NOMO-1 (cell line): Measurements from ENCODE around the gene ATP11A.
A peak's percentile ranks its signal among the peaks of the same experiment; 100 is the strongest.

Source experiments
- DNase-seq, 2 experiments: peaks; one replicate each; lab custom pipeline; 2025; ENCODE audit not compliant: unreplicated experiment in 2 of 2; lab: John Stamatoyannopoulos, UW

ATP11A gene

GRCh38 chr13:112689303-112690245, at the start of gene ATP11A:
Gene ATP11A, plus strand, starts transcription at chr13:112690038. Its CDS starts 379 bp downstream, at chr13:112690417.
- DNase-seq = peak; percentile 69 to 86

DNA sequence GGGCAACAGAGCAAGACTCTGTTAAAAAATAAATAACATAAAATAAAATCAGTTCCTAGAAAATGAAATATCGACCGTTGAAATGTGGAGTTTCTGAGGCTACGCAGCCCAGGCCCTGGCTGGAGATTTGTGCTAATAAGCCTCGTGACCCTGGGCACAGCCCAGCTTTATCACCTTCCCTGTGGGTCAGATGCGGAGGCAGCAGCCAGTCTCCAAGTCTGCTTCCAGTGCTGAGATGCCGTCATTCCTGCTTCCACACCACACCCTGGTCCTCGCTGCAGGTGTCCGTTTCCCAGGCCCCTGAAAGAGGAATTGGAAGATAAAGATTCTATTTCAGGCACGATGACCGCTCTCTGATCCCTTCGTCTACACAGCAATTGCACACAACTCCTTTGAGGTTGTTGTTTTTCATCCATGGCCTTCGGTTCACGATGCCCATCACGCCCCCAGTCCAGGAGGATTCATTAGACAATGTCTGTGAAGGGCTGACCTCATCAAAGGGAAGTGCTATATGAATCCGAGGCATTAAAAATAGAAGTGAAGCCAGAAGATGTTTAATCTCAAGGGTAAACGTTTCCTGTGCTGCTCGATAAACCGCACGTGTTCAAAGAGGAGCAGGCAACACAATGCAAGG, 48.3 kb upstream of the ATP11A start:
- DNase-seq = no peak

- no peak for DNase-seq
Measured at GRCh38 chr13:112642090-112642460, 47.8 kb upstream of the ATP11A start.

GRCh38 chr13:112643759-112644459, 45.9 kb upstream of the ATP11A start:
- DNase-seq = no peak

DNA sequence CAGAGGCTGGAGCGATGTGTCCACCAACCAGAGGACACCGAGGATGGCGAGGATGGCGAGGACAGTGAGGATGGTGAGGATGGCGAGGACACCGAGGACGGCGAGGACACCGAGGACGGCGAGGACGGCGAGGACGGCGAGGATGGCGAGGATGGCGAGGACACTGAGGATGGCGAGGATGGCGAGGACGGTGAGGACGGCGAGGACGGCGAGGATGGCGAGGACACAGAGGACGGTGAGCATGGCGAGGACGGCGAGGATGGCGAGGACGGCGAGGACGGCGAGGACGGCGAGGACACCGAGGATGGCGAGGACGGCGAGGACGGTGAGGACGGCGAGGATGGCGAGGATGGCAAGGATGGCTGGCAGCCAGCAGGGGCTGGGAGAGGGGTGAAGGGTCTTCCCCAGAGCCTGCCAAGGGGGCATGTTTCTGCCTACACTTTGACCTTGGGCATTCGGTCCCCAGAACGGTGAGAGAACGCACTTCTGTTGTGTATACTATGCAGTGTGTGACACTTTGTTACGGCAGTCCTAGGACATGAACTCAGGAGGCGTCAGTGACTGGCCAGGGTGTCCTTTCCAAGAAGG, 44.4 kb upstream of the ATP11A start:
- no peak for DNase-seq

DNA sequence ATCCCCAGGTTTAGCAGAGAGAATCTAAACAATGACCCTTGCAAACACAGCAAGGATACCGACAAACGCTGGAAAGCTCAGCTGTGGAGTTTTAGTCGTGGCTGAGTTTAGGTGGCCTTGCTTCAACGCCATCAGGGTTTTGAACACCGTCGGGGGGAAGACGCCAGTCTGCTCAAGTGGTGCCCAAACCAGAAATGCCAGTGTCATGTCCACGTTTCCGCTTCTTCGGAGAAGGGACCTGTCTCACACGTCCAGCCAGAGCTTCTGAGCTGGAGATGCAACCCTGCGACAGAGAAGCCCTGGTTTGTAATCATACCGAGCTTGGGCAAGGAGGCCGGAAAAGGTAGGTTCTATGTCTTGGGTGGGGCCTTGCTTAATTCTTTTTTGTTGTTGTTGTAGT, 42.6 kb upstream of the ATP11A start:
- DNase-seq = no peak

DNA sequence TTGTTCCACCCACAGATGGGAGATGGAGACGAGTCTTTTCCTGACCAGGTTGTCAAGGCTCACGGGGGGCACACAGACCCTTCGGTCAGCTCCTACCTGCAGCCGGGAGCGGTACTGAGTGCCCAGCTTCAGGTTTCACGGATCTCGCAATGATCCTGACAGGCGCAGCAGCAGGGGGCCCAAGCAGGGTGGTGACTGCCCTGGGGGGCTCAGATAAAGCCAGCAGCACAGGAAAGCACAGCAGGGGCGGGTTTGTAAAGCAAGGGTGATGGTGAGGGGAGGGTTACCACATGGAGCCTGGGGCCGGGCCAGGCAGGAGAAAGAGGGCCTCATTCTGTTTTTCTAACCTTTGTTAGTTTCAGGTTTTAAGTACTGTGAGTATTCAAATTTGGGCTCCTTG, 41.7 kb upstream of the ATP11A start:
- no peak for DNase-seq

GRCh38 chr13:112648966-112649690, 40.7 kb upstream of the ATP11A start:
- no peak for DNase-seq

- DNase-seq = no peak
Measured at GRCh38 chr13:112651311-112651710, 38.5 kb upstream of the ATP11A start.

- no peak for DNase-seq
Measured at GRCh38 chr13:112651750-112652511, 37.9 kb upstream of the ATP11A start.

DNA sequence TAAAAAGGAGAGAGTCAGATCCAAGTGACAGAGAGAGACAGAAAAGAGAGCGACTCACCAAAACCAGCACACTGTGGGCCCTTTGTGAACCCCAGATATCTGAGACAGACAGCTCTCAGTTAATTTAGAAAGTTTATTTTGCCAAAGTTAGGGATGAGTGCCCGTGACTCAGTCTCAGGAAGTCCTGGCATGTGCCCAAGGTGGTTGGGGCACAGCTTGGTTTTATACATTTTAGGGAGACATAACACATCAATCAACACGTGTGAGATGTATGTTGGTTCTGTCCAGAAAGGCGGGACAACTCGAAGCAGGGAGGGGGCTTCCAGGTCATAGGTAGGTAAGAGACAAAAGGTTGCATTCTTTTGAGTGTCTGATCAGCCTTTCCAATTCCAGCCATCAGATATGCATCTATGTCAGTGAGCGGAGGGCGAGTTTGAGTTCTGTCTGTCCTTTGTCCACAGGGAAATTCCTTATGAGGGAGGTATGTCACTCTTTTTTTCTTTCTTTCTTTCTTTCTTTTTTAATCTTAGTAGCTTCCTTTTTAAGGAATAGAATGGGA, 37.2 kb upstream of the ATP11A start:
- DNase-seq = no peak

- no peak for DNase-seq
Measured at GRCh38 chr13:112653071-112653470, 36.8 kb upstream of the ATP11A start.

DNA sequence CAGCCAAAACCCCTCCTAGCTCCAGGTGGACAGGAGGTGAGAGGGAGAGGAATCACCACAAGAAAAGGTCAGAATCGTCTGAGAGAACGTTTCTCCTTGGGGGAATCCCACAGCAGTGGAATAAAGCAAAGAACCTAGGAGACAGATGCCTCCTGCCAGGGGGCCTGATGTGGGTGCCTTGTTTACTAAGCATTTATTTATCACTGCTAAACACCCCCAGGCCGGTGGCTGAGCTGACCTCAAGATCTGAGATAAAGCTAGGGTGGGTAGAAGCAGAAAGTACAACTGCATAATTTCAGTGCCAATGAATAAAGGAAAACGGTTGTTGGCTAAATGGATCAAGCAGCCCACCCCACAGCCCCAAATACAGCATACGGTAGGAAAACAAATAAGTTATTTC, 33.9 kb upstream of the ATP11A start:
- DNase-seq = no peak

DNA sequence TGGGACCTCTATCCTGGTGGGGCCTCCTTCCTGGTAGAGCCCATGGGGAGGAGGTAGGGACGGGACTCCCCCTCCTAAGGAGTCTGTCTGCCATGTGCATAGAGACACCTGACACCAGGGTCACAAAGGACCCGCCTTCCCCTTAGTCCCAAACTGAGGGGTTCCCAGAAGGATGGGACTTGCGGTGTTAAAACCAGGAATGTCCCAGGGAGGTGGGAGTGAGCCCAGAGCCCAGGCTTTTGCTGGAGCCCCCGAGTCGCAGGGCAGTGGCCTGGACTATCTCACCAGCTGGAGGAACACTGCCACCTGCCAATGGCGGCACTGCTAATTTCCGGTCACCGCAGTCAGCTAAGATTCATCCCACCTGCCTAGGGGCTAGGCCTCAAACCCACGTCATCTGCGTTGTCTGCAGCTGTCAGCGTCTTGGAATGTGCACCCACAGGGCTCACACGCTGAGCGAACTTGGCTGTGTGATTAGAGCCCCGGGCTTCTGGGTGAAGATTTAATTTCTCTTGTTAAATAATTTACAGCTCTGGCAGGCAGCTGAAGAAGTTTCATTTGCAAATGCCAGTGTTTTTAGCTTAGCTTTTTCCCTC, 31.9 kb upstream of the ATP11A start:
- DNase-seq = no peak

- no peak for DNase-seq
Measured at GRCh38 chr13:112658808-112659207, 31.0 kb upstream of the ATP11A start.

- no peak for DNase-seq
Measured at GRCh38 chr13:112661291-112661690, 28.5 kb upstream of the ATP11A start.

DNA sequence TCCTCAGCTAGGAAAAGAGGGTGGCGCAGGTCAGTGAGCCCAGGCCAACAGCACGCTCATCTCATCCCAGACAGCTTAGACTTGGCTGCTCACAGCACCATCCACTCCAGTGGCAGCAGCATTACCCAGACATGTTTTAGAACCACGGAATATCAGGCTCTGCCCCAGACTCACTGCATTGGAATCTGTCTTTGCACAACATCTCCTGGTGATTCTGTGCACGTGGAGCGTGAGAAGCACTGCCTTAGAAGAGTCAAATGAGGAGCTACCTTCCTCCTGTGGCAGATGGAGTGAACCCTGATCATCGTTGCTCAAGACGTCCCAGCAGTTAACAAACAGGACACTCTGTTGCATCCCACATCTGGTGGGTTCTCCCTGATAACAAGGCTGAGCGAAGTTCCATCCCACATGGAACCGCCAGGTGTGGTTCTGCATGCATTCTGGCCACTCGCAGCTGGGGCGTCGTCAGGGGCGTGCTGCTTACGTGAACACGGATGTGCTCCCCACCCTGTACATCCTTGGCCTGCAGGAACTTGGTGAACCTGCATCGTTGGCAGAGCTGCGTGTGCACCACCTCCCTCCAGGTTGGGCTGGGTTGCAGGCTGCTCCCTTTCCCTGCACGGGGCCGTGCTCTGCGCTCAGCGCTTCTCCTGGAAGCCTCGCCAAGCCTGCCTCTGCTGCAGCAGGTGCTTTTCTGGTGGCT, 25.2 kb upstream of the ATP11A start:
- DNase-seq = no peak

DNA sequence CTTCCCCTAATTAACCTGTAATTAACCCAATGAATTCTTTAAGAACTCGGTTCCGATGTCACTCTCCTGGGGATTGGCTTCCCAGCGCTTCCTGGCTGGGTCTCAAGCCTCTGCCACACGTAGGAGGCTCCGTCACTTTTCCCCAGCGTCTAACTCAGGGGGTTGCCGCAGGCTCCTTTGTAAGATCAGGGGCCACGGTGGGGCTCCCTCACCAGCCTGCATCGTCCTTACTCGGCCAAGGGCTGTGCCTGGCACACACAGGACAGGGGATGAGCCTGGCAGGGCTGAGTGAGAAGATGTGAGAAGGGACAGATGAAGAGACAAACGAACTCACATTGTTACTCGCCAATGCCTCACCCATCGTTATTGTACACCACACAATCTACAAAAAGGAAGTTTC, 20.9 kb upstream of the ATP11A start:
- DNase-seq = no peak
